Measurements from ENCODE around the gene INPP5J. TPM values are rescaled to one million over a fixed set of nuclear protein-coding genes. Genes with fewer than 3 reads are reported as not detected.

Gene INPP5J
- total RNA-seq = 3.7 TPM

GRCh38 chr22:31122532-31123291 is at the start of gene INPP5J:
Gene INPP5J (plus strand): TSS chr22:31122966. CDS start chr22:31123015, 49 bp downstream.

GRCh38 chr22:31080848-31081649 is 41.7 kb upstream of the INPP5J start, which contains the start of gene SMTN:
Gene SMTN (plus strand): TSS chr22:31081318. CDS start chr22:31083259, 1,941 bp downstream.

GRCh38 chr22:31107178-31107893 is 15.4 kb upstream of the INPP5J start, which contains the start of gene SELENOM:
Gene SELENOM (minus strand): TSS chr22:31107568. CDS start chr22:31107505, 63 bp downstream.

GRCh38 chr22:31139866-31140716 is 17.3 kb downstream of the INPP5J start, which contains the start of gene PLA2G3:
Gene PLA2G3 (minus strand): TSS chr22:31140508. CDS start chr22:31140354, 154 bp downstream.

Small RNAs within 50 kb of the gene (small RNA-seq; reads per million reads assigned to genes)
- 2.3 reads per million, percentile 87 among the genes with 10 or more reads in this experiment for gene MIR3928

Other genes with a start within 250 kb of the INPP5J start
- 24.2 TPM for gene MORC2, start 154.2 kb upstream of the INPP5J start, total RNA-seq
- 98.0 TPM for gene TUG1, start 153.7 kb upstream of the INPP5J start, total RNA-seq
- gene SMTN, start 41.6 kb upstream of the INPP5J start, total RNA-seq = 9.7 TPM
- gene SELENOM, start 15.4 kb upstream of the INPP5J start, total RNA-seq = 23.8 TPM
- gene PLA2G3, start 17.5 kb downstream of the INPP5J start, total RNA-seq = 0.23 TPM
- 26.5 TPM for gene RNF185, start 37.2 kb downstream of the INPP5J start, total RNA-seq
- 38.5 TPM for gene LIMK2, start 89.3 kb downstream of the INPP5J start, total RNA-seq
- gene PIK3IP1, start 169.5 kb downstream of the INPP5J start, total RNA-seq = 16.6 TPM
- gene PATZ1, start 223.4 kb downstream of the INPP5J start, total RNA-seq = 31.1 TPM

All from diencephalon (tissue), 1 donor.